Femur (tissue), 1 donor: ENCODE results near the gene RBM7.

Experiments
- DNase-seq: peaks from one replicate; pipeline ENCODE4 v3.0.0-alpha.2; 2017

Gene RBM7, protein sequence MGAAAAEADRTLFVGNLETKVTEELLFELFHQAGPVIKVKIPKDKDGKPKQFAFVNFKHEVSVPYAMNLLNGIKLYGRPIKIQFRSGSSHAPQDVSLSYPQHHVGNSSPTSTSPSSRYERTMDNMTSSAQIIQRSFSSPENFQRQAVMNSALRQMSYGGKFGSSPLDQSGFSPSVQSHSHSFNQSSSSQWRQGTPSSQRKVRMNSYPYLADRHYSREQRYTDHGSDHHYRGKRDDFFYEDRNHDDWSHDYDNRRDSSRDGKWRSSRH

DNA sequence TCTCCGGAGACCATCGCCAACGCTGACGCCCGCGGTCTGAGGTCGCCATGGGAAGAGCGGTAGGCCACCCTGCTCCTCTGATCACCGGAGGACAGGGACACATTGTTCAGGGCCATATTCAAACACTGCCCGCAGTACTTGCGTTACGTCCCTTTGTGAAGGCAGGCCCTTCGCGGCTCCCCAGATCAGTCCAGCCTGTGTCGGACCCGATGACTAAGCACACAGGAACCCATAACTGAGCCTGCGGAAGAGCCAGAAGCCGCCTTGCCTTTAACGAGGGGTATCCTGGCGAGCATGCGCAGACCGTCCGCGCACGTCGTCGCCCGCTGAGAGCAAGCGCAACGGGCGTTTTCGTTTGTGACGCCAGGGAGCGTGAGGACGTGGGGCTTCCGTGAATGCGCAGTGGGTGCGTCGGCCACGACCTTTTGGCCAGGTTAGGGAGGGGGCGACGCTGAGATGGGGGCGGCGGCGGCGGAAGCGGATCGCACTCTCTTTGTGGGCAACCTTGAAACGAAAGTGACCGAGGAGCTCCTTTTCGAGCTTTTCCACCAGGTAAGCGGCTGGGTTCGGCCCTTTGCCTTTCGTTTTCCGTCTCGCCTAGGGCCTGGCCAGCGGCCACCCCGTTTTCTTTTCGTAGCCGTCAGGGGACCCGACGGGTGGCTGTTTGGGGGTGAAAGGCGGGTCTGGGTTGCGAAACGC lies at the start of gene RBM7, which contains the start of gene C11orf71:
Gene RBM7 (plus strand): TSS at position 451 of the 699 bp plus-strand sequence. CDS start 6 bp downstream, at position 457.
Gene C11orf71 (minus strand): TSS at position 296 of the 699 bp plus-strand sequence. CDS start 180 bp downstream, at position 116.
- DNase-seq: peak; percentile 99

DNA sequence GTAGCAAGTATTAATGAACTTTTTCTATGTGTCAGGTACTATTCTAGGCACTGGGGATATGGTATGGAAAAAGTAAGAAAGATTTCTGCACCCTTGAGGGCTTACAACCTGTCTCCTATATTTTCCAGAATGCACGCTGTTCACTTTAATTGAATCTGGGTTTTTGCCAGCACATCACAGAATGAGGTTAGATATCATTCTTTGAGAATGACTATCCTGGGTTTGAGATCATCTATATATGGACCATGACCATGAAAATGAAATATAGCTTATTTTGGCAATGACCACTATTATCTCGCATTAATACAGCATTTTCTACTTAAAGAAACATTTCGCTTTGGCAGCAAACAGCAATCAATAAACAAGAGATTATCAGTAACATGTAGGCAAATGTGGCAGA lies 47.0 kb upstream of the RBM7 start:
- DNase-seq: no peak

DNA sequence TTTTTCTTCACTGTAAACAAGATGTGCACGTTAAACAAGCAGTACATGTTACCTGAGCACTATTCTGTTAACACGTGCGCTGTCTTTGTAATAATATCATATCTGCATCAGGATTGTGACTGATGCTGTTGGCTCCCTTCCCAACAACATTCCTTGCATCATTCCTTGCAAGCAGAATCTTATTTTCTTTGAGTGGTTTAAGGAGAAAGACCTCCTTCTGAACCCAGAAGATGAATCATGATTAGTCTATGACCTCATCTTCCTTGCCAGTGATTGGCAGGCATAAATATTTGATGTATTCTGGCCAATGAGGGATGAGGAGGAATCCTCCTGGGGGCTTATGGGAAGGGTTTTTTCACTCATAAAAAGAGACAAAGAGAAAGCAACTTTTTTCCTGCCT lies 46.4 kb upstream of the RBM7 start:
- DNase-seq: no peak

DNA sequence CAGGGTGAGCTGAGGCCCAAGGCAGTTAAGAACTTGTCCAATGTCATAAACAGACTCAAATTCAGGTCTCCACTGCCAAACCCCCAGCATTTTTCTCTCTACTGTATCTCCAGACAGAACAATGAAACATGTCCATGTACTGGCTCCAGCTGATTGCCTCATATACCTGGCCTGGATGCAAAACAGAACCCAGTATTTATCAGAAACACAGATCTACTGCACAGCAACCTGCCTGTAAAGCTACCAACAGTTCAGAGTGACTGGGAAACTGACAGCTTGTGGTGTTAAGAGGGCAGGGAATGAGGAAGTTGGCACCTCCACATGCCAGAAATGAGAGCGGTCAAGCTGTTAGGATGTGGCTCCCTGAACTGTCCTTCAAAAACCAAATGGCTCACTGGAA lies 41.8 kb upstream of the RBM7 start:
- no peak for DNase-seq

DNA sequence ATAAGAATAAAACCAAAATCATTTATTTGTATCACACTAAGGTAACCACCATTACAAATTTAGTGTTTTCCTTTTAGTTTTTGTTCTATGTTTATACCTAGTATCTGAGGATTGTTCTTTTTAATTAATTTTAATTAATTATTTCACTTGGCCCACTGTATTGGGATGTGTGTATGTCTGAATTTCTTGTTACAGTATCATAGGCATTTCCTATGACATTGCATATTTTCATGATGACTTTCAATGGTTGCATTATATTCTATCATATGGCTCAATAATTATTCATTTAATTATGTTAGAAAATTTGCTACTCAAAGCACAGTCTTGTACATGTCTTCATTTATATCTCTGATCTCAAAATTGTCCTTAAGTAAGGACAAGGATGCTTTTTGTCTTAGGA lies 41.1 kb upstream of the RBM7 start:
- no peak for DNase-seq

DNA sequence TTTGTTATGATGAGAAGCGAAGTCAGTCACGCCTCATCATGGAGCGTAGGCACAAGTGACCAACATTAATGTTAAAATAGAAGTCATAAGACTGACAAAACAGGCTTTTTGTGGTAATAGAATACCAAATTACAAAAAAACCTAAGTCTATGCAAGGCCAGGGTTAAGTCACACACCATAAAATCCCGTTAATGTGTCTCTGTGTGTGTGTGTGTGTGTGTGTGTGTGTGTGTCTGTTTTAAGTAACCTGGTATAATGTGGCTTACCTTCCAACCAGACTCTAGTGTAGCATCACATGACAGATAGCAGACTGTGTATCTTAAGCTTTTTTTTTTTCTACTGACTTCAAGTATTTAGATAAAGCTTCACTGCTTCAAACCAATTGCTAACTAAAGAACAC lies 38.1 kb upstream of the RBM7 start:
- DNase-seq: no peak

- DNase-seq: no peak
Observed at GRCh38 chr11:114362958-114363357, 37.5 kb upstream of the RBM7 start.

- no peak for DNase-seq
Observed at GRCh38 chr11:114366331-114367243, 33.9 kb upstream of the RBM7 start.

DNA sequence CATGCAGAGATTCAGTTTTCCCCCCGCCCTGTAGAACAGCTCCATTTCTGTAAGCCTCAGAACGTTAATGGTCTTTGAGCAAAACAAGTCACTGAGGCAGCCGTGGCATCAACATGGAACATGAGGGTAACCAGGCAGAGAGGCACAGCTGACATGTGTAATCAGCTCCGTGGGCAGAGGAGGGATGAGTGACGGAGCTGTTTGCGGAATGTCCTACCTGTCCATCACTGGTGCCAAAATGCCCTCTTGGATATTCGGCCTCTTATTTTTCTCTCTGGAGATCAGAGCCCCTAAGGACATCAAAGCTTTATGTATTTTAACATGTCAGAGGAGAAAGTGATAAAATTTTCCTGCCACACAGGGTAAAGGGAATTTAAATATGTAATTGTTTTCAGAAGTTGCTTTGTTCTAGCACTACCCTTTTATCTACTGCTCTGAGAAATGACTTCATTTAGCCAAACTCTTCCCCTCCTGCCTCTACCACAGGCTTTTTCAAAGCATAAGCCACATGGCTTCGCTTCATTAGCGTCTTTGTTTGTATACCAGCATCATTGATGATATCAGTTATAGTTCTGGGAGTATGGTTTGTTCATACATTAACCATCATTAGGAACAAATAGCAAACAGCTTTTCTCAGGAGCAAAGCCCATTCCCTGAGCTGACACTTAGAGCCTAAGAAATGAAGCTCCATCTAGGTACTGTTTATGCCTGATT lies 33.1 kb upstream of the RBM7 start:
- no peak for DNase-seq

DNA sequence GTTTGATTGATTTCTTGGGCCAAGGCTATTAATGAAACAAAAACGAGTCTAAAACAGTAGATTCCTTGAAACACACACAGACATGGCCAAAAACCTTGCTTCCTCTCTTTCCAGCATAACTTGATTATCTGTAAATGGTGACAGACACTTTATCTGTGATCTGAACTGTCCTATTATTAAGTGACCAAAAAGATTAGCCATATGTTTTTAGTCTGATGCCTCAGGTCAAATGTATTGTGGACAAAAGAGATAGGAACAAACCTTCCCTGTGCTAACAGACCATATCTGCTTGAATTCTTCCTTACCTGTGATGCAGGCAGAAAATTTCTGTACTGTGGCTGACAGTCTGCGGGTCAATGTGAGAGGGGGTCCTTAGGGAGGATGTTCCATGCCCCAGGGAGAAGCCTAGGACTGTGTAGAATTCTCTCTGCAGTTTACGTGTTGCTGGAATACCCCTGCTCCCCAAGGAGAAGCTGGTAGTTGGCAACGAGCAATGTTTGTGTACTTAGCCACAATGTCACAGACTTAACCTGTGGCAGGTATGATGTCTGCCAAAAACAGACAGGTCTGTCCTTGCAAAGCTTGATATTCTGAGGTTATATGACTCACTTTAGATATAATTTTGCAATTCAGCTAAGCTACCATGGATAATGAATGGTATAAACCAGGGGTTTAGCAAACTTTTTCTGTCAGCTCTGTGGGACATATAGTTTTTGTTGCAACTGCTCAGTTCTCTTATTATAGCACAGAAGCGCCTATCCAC lies 31.4 kb upstream of the RBM7 start:
- no peak for DNase-seq

- DNase-seq: no peak
Observed at GRCh38 chr11:114375052-114375451, 25.4 kb upstream of the RBM7 start.

DNA sequence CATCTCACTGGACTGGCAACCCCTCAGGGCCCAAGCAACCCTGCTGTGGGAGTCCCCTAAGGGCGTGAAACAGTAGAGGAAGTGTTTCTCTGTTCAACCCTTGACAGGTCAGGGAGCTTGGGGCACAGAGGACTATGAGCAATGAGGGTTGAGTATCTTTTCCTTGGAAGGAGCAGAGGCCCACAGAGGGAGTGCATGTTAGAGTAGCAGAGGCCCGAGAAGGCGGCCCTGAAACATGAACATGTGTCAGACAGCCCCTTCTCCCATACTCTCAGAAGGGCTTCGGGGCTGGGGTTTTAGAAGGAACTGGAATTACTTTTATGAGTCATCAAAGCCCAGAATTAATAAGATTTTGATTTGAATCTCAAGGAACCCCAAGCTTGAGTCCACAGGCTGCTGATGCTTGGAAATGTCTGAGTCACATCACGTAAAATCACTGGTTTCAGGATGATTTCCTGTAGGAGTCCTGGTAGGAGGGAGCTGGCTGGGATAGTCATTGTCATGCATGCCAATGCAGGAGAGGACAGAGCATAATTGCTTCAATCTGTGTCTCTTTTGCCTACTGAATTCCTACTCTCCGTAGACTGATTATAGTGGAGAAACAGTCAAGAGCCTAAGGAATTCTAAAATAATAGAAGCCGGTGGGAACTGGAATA lies 22.7 kb upstream of the RBM7 start:
- no peak for DNase-seq

DNA sequence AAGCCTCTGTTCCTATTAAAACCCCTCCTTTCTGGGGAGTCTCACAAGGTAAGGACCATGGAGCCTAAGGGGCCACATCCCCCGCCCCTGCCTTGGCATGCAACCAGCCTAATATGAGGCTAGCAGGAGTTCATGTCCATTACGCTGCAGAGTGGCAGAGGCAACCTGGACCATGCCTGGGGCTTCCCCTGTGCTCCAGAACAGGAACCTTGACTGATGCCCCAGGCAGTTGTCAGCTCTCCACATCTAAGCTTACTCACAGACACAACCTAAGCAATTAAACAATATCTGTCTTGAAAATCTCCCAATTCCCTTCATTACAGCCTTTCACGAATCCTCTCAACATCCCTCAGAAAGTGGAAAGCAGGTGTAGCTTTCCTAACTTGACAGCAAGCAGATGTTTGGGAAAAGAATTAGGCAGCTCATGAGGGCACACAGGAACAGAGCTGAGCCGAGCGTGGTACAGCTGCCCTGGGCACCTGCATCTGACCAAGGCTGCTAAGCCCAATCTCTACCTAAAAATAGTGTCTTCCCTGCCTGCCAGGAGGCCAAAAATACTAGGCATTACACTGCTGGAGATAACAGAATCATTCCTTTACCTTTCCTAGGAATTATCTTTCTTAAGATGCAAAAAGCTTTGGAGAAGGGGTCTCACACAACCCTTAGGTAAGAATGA lies 20.9 kb upstream of the RBM7 start:
- DNase-seq: no peak

DNA sequence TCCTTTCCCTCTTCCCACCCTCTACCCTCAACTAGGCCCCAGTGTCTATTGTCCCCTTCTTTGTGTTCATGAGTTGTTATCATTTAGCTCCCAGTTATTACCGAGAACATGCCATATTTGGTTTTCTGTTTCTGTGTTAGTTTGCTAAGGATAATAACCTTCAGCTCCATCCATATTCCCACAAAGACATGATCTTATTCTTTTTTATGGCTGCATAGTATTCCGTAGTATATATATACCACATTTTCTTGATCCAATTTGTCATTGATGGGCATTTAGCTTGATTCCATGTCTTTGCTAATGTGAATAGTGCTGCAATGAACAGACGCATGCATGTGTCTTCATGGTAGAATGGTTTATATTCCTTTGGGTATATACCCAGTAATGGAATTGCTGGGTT lies 18.0 kb upstream of the RBM7 start:
- no peak for DNase-seq

GRCh38 chr11:114384487-114384886 lies 16.0 kb upstream of the RBM7 start:
- no peak for DNase-seq

DNA sequence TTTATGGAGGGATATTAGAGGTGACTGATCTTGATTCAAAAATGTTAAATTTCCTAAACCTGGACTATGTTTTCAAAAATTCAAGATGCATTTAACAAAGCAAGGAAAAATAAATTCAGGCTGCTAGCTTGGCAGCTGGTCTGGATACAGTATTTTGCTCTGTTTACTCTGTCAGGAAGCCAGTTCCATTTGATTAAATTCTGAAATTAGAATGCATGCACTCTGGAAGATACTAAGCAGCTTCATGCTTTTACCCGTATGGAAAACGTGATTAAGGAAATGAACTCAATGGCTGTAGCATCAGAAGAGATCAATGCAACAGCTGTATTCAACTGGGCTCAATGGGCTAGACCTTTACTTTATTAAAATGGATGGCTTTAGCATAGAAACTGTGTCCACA lies 14.3 kb upstream of the RBM7 start:
- DNase-seq: no peak

GRCh38 chr11:114386545-114386944 lies 13.9 kb upstream of the RBM7 start:
- DNase-seq: no peak

DNA sequence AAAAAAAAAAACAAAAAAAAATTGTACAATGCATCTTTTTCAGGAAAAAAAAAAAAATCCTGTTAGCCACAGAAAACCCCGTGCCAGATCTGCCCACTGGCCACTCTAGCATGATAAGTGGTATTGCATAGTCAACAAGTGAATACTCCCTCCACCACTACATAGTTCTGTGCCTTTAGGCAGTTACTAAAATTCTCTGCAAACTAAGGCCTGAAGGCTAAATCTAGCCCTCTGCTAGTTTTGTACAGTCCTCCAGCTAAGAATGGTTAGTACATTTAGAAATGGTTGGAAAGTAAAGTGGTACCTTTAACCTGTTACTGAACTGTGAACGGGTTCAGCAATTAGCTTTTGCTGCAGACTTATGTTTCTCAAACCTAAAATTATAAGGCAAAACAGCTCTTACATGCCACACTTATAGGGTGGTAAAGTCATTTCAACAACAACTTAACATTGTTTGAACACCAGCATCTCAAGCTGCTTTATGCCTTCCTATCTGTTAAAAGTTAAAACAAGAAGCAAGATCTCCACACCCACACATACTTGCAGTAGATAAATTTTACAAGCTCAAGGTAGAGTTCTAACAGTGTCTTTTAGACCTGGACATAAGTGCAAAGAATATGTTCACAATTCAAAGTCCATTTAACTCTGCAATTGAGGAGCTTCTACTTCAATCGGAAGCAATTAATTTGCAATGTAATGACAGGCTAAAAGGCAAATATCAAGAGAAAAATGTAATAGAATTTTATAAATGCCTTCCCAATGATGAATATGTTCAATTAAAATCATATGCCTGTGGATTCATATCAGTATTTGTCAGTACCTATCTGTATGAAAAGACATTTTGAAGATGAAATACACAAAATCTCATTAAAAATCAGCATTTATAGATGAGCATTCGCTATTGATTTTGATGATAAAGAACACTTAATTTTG lies 7.5 kb upstream of the RBM7 start:
- no peak for DNase-seq

GRCh38 chr11:114395736-114396135 lies 4.7 kb upstream of the RBM7 start:
- DNase-seq: no peak

DNA sequence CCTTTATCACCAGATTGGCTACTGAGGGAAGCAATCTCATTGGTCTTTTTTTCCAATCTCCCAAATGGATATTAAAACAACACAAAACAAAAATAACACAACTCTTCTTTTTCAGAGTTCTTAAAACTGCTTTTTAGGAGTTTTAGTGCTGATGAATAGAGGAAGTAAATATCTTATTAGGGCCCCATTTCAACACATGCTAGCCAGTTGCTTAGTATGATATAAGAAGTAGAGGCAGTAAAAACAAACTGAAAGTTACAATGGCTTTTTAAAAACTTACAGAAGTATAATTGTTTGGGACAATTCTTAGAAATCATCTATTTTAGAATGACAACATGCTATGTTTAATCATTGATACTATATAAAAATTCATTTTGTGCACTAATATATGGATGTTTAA lies 3.5 kb upstream of the RBM7 start:
- DNase-seq: no peak
